ENCODE data around the gene HCK. TPM values are rescaled to one million over a fixed set of nuclear protein-coding genes. Genes with fewer than 3 reads are reported as not detected.

Gene HCK
- total RNA-seq, 1 donor from 2014 or later, result not detected

DNA sequence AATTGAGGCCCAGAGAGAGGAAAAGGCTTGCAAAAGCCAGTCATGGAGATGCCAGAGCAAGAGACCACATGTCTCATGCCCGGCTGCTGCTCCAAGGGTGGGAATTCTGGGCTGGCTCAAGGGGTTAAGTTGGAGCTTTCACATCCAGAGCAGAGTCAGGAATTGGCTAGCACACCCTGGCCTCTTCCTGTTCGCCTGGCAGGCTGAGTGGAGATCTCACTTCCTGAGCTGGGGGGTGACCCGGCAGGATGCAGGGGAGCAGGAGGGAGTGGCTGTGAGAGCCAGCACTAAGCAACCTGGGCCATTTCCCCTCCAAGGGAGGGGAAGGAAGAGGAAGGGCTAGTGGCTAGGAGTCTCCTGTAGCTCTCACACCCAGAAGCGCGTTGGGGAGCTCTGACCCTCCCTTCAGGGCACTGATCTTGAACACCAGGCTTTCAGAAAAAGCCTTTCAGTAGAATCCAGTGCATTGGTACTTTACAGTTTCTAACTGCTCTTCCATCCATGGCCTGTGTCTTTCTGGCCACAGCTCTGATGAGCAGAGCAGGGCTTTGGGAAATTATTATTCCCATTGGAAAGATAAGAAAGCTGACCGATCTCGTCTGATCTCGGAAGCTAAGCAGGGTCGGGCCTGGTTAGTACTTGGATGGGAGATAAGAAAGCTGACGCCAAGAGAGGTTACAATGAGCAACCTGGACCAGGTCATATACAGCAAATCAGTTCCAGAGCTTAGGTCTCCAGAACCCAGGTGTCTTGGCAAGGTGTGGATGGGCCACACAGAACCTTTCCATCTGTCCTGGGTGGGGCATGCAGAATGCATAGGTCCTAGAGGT is 44.0 kb upstream of the HCK start:
- Mint-ChIP-seq H3K36me3 (ENCODE audit: unreplicated experiment) (no peaks in the 10 kb centered on the region), H3K27ac (ENCODE audit: unreplicated experiment) (no peak overlapping the region), H3K4me3 (ENCODE audit: unreplicated experiment) (no peak overlapping the region), H3K4me1 (ENCODE audit: unreplicated experiment) (peaks cover 10% of the 10 kb centered on the region), H3K27me3 (ENCODE audit: unreplicated experiment) (peaks cover 27% of the 10 kb centered on the region), H3K9me3 (ENCODE audit: unreplicated experiment) (no peaks in the 10 kb centered on the region)
- DNase-seq (ENCODE audit: extremely low spot score, unreplicated experiment), result no peak
- TF ChIP-seq, protein P1, sequence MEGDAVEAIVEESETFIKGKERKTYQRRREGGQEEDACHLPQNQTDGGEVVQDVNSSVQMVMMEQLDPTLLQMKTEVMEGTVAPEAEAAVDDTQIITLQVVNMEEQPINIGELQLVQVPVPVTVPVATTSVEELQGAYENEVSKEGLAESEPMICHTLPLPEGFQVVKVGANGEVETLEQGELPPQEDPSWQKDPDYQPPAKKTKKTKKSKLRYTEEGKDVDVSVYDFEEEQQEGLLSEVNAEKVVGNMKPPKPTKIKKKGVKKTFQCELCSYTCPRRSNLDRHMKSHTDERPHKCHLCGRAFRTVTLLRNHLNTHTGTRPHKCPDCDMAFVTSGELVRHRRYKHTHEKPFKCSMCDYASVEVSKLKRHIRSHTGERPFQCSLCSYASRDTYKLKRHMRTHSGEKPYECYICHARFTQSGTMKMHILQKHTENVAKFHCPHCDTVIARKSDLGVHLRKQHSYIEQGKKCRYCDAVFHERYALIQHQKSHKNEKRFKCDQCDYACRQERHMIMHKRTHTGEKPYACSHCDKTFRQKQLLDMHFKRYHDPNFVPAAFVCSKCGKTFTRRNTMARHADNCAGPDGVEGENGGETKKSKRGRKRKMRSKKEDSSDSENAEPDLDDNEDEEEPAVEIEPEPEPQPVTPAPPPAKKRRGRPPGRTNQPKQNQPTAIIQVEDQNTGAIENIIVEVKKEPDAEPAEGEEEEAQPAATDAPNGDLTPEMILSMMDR (IDR thresholded peaks at IDR 0.05), result no peak

DNA sequence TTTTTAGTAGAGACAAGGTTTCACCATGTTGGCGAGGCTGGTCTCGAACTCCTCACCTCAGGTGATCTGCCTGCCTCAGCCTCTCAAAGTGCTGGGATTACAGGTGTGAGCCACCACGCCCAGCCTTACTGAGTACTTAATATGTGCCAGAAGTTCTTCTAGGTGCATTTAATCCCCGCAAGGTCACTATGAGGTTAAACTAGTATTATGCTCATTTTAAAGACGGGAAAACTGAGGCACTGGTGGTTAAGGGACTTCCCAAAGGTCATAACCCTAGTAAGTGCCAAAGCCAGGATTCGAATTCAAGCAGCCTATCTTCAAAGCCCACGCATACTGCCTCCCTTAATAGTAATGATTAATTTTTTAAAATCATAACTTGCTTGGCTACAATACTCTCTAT is 42.5 kb upstream of the HCK start:
- Mint-ChIP-seq H3K4me1 (ENCODE audit: unreplicated experiment) (peaks cover 10% of the 10 kb centered on the region), H3K27ac (ENCODE audit: unreplicated experiment) (no peak overlapping the region), H3K4me3 (ENCODE audit: unreplicated experiment) (no peak overlapping the region), H3K9me3 (ENCODE audit: unreplicated experiment) (no peaks in the 10 kb centered on the region), H3K27me3 (ENCODE audit: unreplicated experiment) (peaks cover 31% of the 10 kb centered on the region), H3K36me3 (ENCODE audit: unreplicated experiment) (no peaks in the 10 kb centered on the region)
- no peak for DNase-seq (ENCODE audit: extremely low spot score, unreplicated experiment)
- TF ChIP-seq, protein P1 (IDR thresholded peaks at IDR 0.05), result no peak

DNA sequence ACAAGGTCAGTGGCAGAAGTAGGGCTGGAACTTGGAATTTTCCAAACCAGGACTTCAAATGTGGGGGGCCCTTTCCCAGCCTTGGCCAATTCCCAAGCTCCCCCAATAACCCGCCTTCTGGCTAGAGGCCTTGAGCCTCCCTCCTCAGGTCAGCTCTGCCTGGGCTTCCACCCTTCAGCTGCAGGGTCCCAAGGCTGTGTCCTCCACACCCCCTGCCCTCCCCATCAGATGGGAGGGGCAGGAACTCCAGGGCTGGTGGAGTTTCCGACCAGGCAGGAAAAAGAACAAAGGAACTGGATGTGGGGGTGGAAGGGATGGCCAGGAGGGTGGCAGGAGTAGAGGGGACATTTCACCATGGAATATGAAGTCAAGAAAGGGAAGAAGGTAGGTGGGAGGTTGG is 41.9 kb upstream of the HCK start, which contains the start of gene CCM2L:
Gene CCM2L (plus strand): TSS at position 338 of the 400 bp plus-strand sequence. CDS start 17 bp downstream, at position 355.
- DNase-seq (ENCODE audit: extremely low spot score, unreplicated experiment), result no peak
- TF ChIP-seq, protein P1 (IDR thresholded peaks at IDR 0.05), result no peak
- no peaks in the 10 kb centered on the region for H3K9me3 Mint-ChIP-seq (ENCODE audit: unreplicated experiment)
- H3K27ac Mint-ChIP-seq (ENCODE audit: unreplicated experiment), result no peak within 1 kb of the TSS
- peaks cover 10% of the 10 kb centered on the region for H3K4me1 Mint-ChIP-seq (ENCODE audit: unreplicated experiment)
- H3K4me3 Mint-ChIP-seq (ENCODE audit: unreplicated experiment), result no peak within 1 kb of the TSS
- no peaks in the 10 kb centered on the region for H3K36me3 Mint-ChIP-seq (ENCODE audit: unreplicated experiment)
- peaks cover 36% of the 10 kb centered on the region for H3K27me3 Mint-ChIP-seq (ENCODE audit: unreplicated experiment)

DNA sequence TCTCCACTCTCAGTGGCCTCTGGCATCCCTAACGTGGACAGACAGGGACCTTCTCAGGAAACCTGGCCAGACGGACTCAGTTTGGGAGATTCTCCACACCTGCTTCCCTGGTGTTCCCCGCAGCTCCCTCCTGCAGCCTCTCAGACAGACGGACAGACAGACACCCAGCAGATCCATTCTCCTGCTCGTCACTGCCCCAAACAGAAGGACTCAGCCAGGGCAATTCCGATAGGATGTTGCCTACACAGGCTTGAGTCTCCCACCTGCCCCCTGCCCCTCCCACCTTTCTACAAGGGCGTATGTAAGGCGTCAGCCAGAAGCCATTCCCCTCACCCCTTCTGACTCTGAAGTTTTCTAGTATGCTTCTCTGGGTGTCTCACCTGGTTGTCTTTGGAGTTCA is 41.4 kb upstream of the HCK start:
- no peak for DNase-seq (ENCODE audit: extremely low spot score, unreplicated experiment)
- no peaks in the 10 kb centered on the region for H3K36me3 Mint-ChIP-seq (ENCODE audit: unreplicated experiment)
- H3K4me3 Mint-ChIP-seq (ENCODE audit: unreplicated experiment), result no peak overlapping the region
- TF ChIP-seq, protein P1 (IDR thresholded peaks at IDR 0.05), result no peak
- no peaks in the 10 kb centered on the region for H3K9me3 Mint-ChIP-seq (ENCODE audit: unreplicated experiment)
- no peak overlapping the region for H3K27ac Mint-ChIP-seq (ENCODE audit: unreplicated experiment)
- peaks cover 10% of the 10 kb centered on the region for H3K4me1 Mint-ChIP-seq (ENCODE audit: unreplicated experiment)
- H3K27me3 Mint-ChIP-seq (ENCODE audit: unreplicated experiment), result peaks cover 42% of the 10 kb centered on the region

DNA sequence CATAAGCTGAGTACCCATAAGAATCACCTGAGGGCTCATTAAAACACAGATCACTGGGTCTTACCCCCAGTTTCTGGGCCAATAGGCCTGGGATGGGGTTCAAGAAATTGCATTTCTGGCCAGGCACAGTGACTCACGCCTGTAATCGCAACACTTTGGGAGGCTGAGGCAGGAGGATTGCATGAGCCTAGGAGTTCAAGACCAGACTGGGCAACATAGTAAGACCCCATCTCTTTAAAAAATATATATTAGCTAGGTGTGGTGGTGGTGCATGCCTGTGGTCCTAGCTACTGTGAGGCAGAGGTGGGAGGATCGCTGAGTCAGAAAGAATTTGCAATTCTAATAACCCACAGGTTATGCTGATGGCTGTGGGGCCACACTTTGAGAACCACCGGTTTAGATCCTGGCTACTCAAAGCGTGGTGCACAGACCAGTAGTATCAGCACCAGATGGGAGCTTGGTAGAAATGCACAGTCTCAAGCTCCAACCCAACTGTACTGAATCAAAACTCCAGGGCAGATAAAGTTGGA is 39.8 kb upstream of the HCK start:
- Mint-ChIP-seq H3K27ac (ENCODE audit: unreplicated experiment) (no peak overlapping the region), H3K4me1 (ENCODE audit: unreplicated experiment) (peaks cover 9% of the 10 kb centered on the region), H3K36me3 (ENCODE audit: unreplicated experiment) (no peaks in the 10 kb centered on the region), H3K27me3 (ENCODE audit: unreplicated experiment) (peaks cover 44% of the 10 kb centered on the region), H3K4me3 (ENCODE audit: unreplicated experiment) (no peak overlapping the region), H3K9me3 (ENCODE audit: unreplicated experiment) (no peaks in the 10 kb centered on the region)
- DNase-seq (ENCODE audit: extremely low spot score, unreplicated experiment), result no peak
- TF ChIP-seq, protein P1 (IDR thresholded peaks at IDR 0.05), result no peak
